K562 (cell line): Measurements from ENCODE around the gene ZER1. TPM values are rescaled to one million over a fixed set of nuclear protein-coding genes. Genes with fewer than 3 reads are reported as not detected.
A peak's percentile ranks its signal among the peaks of the same experiment; 100 is the strongest.

Source experiments
- BACH1 ChIP-seq: fragments of 200-800 bp; sonication (Bioruptor generic); IDR thresholded peaks from 2 replicates; pipeline ENCODE4 v1.6.1; 2016; ENCODE audit warnings: missing genetic modification characterization, missing compliant biosample characterization
- BCOR ChIP-seq: fragments of 450-650 bp; IDR thresholded peaks from 2 replicates; pipeline ENCODE4 v1.6.1; 2016
- CREB1 ChIP-seq, 2 experiments: sonication (generic) in 1 of 2; formaldehyde crosslinking in 1 of 2; IDR thresholded peaks; 2 replicates each; pipeline versions ENCODE4 v1.6.1 to v1.8.0; 2012 to 2022; ENCODE audit warnings: inconsistent platforms in 1 of 2, mild to moderate bottlenecking in 1 of 2, missing genetic modification reagents in 1 of 2, moderate library complexity in 1 of 2
- FOXA1 ChIP-seq: fragments of 450-650 bp; IDR thresholded peaks from 2 replicates; pipeline ENCODE4 v1.6.1; 2016; ENCODE audit warnings: mild to moderate bottlenecking, borderline replicate concordance
- GTF2A2 ChIP-seq: IDR thresholded peaks from 2 replicates; pipeline ENCODE4 v1.6.1; 2016; ENCODE audit warnings: mild to moderate bottlenecking, missing genetic modification characterization, missing compliant biosample characterization
- HLTF ChIP-seq: fragments of 450-650 bp; IDR thresholded peaks from 2 replicates; pipeline ENCODE4 v1.6.1; 2016
- POLR2H ChIP-seq: IDR thresholded peaks from 2 replicates; pipeline ENCODE4 v1.6.1; 2016; ENCODE audit warnings: missing genetic modification characterization, low read depth, mild to moderate bottlenecking, control low read depth, missing compliant biosample characterization, moderate library complexity
- SIN3A ChIP-seq, 2 experiments: fragments of 150-350 bp in 1 of 2; IDR thresholded peaks; 2 replicates each; pipeline ENCODE4 v1.6.1; 2011 to 2016; ENCODE audit warnings: borderline replicate concordance in 2 of 2, low read depth in 2 of 2, low read length in 2 of 2, mild to moderate bottlenecking in 2 of 2, moderate library complexity in 2 of 2; ENCODE audit not compliant: control insufficient read depth in 1 of 2
- SMARCB1 ChIP-seq: IDR thresholded peaks from 2 replicates; pipeline ENCODE4 v1.6.1; 2011; ENCODE audit warnings: improper control_type of control experiment, low read depth; ENCODE audit not compliant: insufficient read length
- ZBED1 ChIP-seq: IDR thresholded peaks from 2 replicates; pipeline ENCODE4 v1.6.1; 2014
- ZFPM2 ChIP-seq: fragments of 250-450 bp; sonication (Bioruptor Pico); IDR thresholded peaks from 2 replicates; pipeline ENCODE4 v1.5.1; 2022; ENCODE audit warnings: mild to moderate bottlenecking
- ZKSCAN1 ChIP-seq: fragments of 150-350 bp; IDR thresholded peaks from 2 replicates; pipeline ENCODE4 v1.6.1; 2016; ENCODE audit warnings: low read depth, low read length
- ZNF133 ChIP-seq: fragments of 250-450 bp; sonication (Bioruptor Pico); IDR thresholded peaks from 2 replicates; pipeline ENCODE4 v1.4.0; 2020; ENCODE audit warnings: mild to moderate bottlenecking
- ZNF175 ChIP-seq: fragments of 200-800 bp; sonication (Bioruptor generic); IDR thresholded peaks from 2 replicates; pipeline ENCODE4 v1.6.1; 2016; ENCODE audit warnings: low read depth, mild to moderate bottlenecking, missing genetic modification characterization, missing compliant biosample characterization
- ZNF23 ChIP-seq: fragments of 250-450 bp; sonication (Bioruptor Pico); IDR thresholded peaks from 2 replicates; pipeline ENCODE4 v1.4.0; 2020; ENCODE audit warnings: mild to moderate bottlenecking
- ZNF274 ChIP-seq: IDR thresholded peaks from 2 replicates; pipeline ENCODE4 v1.6.1; 2011; ENCODE audit warnings: low read depth, mild to moderate bottlenecking, low read length, moderate library complexity, borderline replicate concordance
- ZNF764 ChIP-seq: fragments of 250-450 bp; sonication (Bioruptor Pico); IDR thresholded peaks from 2 replicates; pipeline ENCODE4 v1.4.0; 2020; ENCODE audit warnings: low read depth, mild to moderate bottlenecking, moderate library complexity
- polyA plus RNA-seq, 8 experiments: library from polyadenylated mRNA; depleted of rRNA in 4 of 8; stranded (reverse) in 5 of 8; unstranded in 3 of 8; fragments of >200 nt; fragmentation: Nextera tagmentation in 2 of 8; fragmentation: Illumina TruSeq in 1 of 8; extraction: Ambion mirVana in 2 of 8; extraction: Trizol in 1 of 8; gene quantifications; 2 replicates each; pipeline versions ENCODE4 v1.2.1 to v1.2.3, GENCODE V29; 2011 to 2014; ENCODE audit warnings: inconsistent platforms in 1 of 8, missing spikeins in 1 of 8
- total RNA-seq, 7 experiments: library from RNA; depleted of rRNA in 6 of 7; stranded (reverse); fragments of >200 nt in 6 of 7; fragmentation: Illumina TruSeq in 2 of 7; extraction: Trizol in 2 of 7; gene quantifications; 2 replicates each; pipeline versions ENCODE4 v1.2.1 to v1.2.3, GENCODE V29; 2011 to 2021; ENCODE audit warnings: low replicate concordance in 1 of 7
- TF ChIP-seq, protein P1 (sequence below): fragments of 450-650 bp; IDR thresholded peaks from 2 replicates; pipeline ENCODE4 v1.6.1; 2016; ENCODE audit warnings: missing biosample characterization, missing genetic modification characterization
- TF ChIP-seq, protein P2 (sequence below), 2 experiments: fragments of 450-650 bp in 1 of 2; sonication (generic) in 1 of 2; formaldehyde crosslinking in 1 of 2; IDR thresholded peaks in 1 of 2; conservative IDR thresholded peaks in 1 of 2; 2 replicates each; pipeline versions ENCODE4 v1.6.1 to v1.8.1; 2016 to 2023; ENCODE audit warnings: mild to moderate bottlenecking in 2 of 2, moderate library complexity in 2 of 2, inconsistent platforms in 1 of 2, missing genetic modification reagents in 1 of 2
- TF ChIP-seq, protein P3 (sequence below): IDR thresholded peaks from 2 replicates; pipeline ENCODE4 v1.6.1; 2011; ENCODE audit not compliant: insufficient read length; ENCODE audit errors: extremely low read depth
- TF ChIP-seq, protein P4 (sequence below): fragments of 250-450 bp; sonication (Bioruptor Pico); IDR thresholded peaks from 2 replicates; pipeline ENCODE4 v1.5.0; 2021; ENCODE audit warnings: mild to moderate bottlenecking, moderate library complexity
- TF ChIP-seq, protein P5 (sequence below): fragments of 250-450 bp; sonication (Bioruptor Pico); IDR thresholded peaks from 2 replicates; pipeline ENCODE4 v1.4.0; 2020; ENCODE audit warnings: borderline replicate concordance

Gene ZER1
- total and polyA plus RNA-seq, 9 of the 15 experiments (the other 6 are each of a cell fraction or from before 2014, with no cell fraction given) = 0.07 to 10.7 (median 6.2) TPM

DNA sequence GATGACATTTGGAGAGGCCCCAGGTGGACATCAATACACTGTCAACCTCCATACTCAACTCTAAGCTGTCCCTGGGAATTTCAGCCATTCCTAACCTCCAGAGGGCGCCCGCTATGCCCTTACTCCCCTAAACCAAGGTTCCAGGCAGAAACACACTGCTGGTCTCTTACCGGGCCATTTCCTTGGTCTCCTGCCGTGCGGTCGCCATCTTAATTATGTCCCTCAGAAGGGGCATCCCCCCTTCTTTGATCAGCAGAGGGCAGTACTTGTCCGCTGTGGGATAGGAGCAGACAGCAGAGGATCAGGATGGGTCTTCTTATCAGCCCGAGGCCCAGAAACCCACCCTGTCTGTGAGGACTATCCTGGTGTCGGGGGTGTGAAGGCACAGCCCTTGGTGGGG lies 38.5 kb downstream of the ZER1 start (continued):
- TF ChIP-seq ZNF175 (CRISPR knock-in tag) (no peak), ZBED1 (no peak), ZNF133 (CRISPR knock-in tag) (no peak), FOXA1 (no peak), ZNF764 (CRISPR knock-in tag) (no peak), SMARCB1 (no peak), BCOR (no peak), ZNF274 (no peak), SIN3A (IDR thresholded peaks at IDR 0.05; ENCODE audit: borderline replicate concordance in 2 of 2, control insufficient read depth in 1 of 2, low read depth in 2 of 2, low read length in 2 of 2) (no peak), HLTF (no peak), POLR2H (no peak), CREB1 (IDR thresholded peaks at IDR 0.05) (no peak), CREB1 (CRISPR knock-in tag; IDR thresholded peaks at IDR 0.05) (no peak), GTF2A2 (tag) (no peak), ZKSCAN1 (0 out of 2 replicates have a peak, but pooled peaks have one; percentile 27), BACH1 (tag) (no peak), ZFPM2 (CRISPR knock-in tag) (no peak), ZNF23 (no peak)
- TF ChIP-seq, protein P1, sequence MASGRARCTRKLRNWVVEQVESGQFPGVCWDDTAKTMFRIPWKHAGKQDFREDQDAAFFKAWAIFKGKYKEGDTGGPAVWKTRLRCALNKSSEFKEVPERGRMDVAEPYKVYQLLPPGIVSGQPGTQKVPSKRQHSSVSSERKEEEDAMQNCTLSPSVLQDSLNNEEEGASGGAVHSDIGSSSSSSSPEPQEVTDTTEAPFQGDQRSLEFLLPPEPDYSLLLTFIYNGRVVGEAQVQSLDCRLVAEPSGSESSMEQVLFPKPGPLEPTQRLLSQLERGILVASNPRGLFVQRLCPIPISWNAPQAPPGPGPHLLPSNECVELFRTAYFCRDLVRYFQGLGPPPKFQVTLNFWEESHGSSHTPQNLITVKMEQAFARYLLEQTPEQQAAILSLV (tag) = no peak
- TF ChIP-seq, protein P2, sequence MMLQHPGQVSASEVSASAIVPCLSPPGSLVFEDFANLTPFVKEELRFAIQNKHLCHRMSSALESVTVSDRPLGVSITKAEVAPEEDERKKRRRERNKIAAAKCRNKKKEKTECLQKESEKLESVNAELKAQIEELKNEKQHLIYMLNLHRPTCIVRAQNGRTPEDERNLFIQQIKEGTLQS (IDR thresholded peaks at IDR 0.05) = no peak
- TF ChIP-seq, protein P2 (CRISPR knock-in tag; conservative IDR thresholded peaks at IDR 0.05) = no peak; the same call in 1 of the 2 replicates
- TF ChIP-seq, protein P3, sequence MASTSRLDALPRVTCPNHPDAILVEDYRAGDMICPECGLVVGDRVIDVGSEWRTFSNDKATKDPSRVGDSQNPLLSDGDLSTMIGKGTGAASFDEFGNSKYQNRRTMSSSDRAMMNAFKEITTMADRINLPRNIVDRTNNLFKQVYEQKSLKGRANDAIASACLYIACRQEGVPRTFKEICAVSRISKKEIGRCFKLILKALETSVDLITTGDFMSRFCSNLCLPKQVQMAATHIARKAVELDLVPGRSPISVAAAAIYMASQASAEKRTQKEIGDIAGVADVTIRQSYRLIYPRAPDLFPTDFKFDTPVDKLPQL = no peak
- TF ChIP-seq, protein P4, sequence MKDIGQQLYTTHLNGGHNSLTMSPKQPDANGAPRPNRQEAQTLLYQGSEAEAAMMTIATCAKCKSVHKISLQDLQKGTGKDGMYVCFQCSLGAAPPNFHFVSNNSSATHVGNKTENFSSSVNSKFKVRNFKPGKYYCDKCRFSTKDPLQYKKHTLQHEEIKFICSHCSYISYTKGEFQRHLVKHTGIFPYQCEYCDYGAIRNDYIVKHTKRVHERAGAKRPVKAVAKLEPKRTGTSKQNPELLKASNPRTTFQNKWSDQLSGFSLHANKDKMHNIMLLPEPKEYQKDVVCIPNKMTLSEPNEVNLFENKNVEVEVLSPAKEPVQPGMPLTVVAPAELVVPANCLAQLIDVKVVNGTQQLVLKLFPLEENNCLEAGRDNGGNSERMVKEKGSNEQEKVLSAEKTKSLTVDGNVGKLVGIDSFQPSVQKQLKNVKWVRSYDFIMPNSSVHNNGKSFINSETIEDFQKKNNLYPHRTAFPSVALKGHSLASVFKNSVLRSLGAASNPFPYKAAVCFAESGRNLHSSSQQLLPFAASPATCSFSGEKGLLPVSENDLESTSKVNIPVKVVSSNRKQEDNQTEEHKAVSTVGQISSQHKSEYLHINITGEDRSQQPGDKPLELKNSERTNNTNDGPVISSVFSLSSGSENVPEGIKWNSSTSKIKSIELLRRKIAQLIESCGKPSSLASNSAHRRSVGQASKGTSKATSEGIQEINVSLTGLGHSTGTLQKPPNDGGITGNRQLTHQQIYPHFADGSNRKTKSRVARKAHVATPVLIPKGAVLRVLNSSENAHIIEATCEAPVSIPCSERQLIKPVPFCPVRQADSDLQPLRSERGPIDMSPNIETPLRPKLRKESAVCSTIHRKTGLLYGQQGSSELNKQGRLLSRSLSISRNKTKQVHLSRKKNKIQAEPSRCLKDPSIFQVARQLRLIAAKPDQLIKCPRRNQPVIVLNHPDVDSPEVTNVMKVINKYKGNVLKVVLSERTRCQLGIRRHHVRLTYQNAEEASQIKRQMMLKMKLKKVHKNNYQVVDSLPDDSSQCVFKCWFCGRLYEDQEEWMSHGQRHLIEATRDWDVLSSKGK (CRISPR knock-in tag) = no peak
- TF ChIP-seq, protein P5, sequence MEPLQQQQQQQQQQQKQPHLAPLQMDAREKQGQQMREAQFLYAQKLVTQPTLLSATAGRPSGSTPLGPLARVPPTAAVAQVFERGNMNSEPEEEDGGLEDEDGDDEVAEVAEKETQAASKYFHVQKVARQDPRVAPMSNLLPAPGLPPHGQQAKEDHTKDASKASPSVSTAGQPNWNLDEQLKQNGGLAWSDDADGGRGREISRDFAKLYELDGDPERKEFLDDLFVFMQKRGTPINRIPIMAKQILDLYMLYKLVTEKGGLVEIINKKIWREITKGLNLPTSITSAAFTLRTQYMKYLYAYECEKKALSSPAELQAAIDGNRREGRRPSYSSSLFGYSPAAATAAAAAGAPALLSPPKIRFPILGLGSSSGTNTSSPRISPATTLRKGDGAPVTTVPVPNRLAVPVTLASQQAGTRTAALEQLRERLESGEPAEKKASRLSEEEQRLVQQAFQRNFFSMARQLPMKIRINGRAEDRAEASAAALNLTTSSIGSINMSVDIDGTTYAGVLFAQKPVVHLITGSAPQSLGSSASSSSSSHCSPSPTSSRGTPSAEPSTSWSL (CRISPR knock-in tag) = no peak
